HG02798 (cell line): ENCODE data around the gene PIPOX.

Experiments used
- ATAC-seq: cut with Tn5 transposase; IDR thresholded peaks from one replicate; pipeline ENCODE4 v1.9.1; 2021; ENCODE audit warnings: mild to moderate bottlenecking; ENCODE audit not compliant: unreplicated experiment, poor library complexity

PIPOX gene

DNA sequence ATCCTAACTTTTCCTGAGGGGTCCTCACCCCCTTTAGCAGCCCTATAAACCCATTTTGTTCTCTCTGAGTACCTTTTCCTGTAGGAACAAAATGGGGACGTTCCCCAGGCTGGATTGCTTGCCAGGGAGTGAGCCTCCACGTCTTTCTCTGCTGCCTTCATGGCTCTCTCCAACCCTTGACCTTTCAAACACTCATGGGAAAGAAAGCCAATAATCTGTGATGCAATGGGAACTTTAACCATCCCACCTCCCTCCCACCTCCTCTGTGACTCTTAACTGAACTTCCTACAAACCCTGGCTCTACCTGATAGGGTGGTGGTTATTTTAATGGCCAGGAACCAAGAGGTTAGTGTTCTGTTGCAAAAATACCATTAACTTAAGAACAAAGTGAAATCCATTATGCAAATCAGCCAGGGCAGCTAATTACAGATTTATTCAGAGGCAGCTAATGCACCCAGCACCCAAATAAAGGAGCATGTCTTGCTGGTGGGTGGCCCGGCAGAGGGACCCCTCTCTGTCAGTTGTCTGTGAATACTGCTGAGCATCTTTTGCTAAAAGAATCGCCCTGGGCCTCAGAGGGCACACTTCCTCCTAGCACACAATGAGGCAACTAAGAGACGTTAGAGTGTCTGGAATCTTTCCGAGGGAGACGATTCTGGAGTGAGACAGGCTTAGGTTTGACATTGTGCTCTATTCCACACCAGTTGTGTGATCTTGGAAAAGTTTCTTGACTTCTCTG is 3.0 kb downstream of the PIPOX start:
- no peak for ATAC-seq

DNA sequence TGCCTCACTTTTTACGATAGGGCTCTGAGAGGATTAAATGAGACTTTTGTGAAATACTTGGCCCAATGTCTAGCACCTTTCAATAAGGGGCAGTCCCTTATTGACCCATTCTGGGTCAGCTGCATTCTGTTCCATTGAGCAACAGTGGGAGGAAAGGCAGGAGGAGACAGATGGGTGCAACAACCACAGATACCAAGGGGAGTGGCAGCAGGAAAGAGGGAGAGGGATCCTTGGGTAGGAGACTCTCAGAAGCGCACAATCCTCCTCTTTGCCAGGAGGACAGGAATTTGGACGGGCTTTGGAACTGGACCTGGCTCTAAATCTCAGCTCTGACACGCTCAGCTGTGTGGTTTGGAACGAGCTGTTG is 3.5 kb downstream of the PIPOX start:
- ATAC-seq, result no peak

DNA sequence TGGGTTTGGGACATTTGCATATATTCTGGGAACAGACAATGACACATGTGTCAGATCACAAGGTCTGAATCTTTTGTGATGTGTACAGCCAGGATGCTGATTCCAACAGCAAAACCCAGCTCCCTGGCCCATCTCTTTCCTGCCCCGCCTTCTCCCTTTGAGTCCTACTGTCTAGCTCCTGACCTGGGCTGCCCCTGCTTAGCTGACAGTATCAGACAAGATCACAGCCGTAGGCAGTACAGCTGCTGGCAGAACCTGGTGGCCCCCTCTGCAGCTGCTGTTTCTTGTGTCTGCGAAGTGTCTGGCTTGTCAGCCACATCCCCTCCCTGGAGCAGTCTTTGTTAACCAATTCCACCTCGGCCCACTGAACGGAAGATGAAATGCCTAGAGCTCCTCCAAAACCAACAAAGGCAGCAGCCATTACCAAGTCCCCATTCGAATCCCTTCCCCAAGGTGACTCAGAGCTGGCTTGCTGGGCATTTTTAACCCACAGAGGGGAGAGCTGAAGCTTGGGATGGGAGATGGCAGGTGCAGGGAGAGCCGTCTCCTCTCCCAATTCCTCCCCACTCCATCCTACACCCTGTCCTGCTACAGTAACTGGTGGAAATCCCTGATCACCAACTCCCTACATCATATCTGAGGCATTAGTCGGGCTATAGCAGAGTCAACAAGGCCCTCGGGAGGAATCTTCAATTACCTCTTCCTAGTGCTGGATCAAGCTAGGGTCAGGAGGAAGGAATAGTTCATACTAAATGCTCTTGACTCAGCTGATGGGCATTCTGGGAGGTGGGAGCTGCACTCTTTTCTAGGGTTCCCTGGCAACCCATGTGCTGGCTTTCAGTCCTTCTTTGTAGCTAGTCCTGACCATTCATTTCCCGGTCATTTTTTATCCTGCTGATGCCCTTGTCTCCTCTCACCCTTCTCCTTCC is 5.8 kb downstream of the PIPOX start:
- no peak for ATAC-seq

DNA sequence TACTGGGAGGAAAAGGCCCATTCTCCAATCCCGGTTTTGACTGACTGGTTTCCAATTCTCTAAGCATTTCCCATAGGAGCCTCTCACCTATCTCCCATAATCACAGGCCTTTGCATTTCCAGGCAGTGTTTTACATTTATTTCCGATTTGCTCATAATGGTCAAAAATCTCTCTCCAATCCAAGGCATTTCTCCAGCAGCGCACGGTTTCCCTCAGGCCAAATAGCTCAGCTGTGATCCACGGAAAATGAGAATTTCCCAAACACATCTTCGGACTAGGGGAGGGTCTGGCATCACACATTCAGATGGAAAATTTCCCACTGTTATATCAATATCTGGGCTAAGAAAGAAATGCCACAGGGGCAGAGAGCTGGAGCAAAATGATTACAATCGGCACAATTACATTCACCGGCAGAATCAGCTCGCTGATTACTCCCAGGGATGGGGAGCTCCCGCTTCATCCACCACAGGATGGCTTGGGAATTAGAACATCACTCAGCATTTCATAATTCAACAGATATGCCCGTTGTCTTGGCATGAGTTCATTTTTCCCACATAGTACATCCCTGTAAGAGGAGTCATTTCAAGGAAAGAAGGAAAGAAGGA is 6.7 kb downstream of the PIPOX start:
- ATAC-seq, result no peak

DNA sequence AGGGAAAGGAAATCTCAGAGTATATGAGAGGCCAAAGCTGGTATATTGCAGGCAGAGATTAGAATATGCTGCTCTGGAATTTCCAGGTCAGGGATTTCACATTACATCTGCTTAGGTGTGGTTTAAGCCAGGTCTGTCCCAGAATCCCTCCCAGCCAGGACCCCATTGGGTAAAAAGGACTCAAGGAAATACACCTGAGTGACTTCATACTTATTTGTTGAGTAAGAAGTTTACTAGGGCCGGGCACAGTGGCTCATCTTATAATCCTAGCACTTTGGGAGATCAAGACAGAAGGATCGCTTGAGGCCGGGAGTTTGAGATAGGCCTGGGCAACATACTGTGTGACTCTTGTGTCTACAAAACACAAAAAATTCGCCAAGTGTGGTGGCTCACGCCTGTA is 7.2 kb downstream of the PIPOX start:
- ATAC-seq, result no peak

DNA sequence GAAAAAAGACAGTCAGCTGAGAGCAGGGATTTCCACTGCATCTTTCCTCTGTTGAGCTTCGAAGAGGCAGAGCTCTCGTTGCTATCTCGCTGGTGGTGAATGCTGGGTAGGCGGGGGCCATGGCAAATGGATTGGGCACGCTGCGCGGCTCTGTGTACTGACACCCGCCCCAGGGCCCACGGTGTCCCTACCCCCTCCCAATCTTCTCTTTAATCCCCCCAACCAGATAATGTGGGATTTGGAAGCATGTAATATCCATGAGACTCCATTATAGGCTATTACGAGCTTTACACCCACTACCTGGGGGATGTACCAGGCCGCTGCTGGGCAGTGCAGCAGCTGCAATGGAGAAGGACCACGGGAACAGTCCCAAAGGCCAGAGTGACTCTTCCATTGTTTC is 8.3 kb downstream of the PIPOX start:
- ATAC-seq, result no peak

DNA sequence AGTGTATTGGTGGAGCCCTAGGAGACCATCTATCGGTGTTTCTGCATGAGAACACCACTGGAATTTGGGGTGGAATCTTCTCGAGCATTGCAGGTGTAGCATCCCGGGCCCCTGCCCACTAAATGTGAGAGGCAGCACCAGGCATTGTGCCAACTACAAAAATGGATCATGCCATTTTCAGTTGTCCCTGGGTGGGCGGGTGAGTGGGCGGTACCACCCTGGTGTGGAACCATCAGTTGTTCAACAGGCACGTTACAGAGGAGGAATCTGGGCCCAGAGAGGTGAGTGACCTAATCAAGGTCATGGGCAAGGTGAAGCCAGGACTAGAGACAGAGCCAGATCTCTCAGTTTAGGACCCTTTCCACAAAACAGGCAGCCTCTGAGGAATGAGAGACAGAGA is 8.8 kb downstream of the PIPOX start:
- no peak for ATAC-seq

DNA sequence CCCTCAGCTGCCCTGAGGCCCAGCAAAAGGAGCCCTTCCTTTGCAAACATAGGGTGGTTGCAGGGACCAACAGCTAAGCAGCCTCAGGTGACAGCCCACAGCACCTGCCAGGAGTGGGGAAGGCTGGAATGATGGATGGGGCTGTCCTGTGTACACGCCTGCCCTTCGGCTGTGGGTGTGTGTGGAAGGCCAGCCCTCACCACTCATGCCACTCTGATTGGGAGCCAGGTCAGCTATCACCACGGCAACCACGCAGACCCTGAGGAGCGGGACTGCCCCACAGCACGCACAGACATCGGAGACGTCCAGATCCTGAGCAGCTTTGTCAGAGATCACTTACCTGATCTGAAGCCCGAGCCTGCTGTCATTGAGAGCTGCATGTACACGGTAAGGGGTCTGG is 11.9 kb downstream of the PIPOX start:
- no peak for ATAC-seq

DNA sequence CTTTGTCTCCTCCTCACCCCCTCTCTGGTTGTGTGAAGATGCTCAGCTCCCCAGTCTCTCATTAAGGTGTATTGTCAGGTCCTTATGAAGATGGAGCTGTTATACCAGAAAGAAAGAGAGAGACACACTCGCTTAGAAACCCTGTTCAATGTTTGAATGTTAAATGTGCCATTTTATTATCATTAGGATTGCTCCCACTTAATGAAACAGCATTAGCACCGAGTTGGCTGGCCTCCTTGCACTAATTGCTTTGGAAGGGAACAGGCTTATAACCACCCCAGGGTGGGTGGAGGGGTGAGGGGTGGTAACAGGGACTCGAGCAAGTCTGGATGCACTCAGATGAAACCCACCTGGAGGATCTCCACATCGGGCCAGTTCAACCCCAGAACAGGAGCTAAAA is 14.4 kb downstream of the PIPOX start:
- ATAC-seq, result no peak

DNA sequence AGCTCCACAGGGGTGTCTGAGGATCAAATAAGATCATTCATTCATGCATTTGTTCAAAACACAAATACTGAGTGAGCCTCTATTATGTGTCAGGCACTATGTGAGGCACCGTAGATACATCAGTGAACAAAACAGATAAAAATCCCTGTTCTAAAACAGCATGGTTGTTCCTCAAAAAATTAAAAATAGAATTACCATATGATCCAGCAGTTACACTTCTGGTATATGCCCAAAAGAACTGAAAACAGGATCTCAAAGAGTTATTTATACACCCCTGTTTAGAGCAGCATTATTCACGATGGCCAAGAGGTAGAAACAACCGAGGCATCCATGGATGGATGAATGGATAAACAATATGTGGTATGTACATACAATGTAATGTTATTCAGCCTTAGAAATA is 15.4 kb downstream of the PIPOX start:
- ATAC-seq, result no peak

DNA sequence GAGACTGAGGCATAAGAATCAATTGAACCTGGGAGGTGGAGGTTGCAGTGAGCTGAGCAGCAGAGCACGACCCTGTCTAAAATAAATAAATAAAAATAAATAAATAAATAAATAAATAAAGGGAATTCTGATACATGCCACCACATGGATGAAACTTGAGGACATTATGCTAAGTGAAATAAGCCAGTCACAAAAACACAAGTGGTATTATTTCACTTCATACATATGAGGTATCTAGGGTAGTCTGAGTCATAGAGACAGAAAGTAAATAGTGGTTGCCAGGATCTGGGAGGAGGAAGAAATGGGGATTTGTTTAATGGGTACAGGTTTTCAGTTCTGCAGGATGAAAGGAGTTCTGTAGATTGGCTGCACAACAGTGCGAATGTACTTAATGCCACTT is 16.3 kb downstream of the PIPOX start:
- ATAC-seq, result no peak

DNA sequence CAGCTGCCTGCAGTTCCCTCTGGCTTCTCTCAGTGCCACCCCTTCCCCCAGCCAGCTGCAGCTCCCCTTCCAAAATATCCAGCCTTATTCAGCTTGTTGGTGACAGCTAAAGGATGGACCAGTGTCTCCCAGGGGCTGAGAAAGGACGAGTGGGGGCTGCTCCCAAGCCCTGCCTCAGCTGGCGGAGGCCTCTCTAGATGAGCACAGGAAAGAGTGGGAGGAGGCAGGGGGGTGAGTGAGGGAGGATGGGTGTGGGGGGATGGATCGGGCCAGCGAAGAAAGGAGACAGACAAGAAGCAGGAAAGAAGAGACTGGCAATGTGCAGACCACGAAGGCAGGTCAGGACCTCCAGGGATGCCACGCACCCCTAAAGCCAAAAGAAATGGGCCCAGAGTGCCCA is 17.5 kb downstream of the PIPOX start:
- ATAC-seq, result no peak

DNA sequence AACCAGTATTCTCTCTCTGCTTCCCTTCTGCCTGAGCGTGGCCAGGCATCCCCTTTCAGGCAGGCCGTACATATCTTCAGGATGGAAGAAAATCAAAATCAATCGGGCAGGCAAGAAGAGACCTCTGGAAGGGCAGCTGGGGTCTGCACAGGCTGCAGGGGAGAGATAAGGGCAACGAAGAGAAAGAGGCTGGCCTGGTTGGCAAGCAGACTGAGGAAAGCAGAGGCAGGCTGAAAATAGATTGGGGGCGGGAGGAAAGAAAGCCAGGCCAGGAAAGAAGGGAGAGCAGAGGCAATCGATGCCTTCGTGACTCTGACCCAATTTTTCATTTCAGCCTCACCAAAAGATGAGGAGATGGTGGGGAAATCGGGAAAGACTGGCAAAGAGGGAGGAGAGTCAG is 18.1 kb downstream of the PIPOX start:
- ATAC-seq, result no peak

DNA sequence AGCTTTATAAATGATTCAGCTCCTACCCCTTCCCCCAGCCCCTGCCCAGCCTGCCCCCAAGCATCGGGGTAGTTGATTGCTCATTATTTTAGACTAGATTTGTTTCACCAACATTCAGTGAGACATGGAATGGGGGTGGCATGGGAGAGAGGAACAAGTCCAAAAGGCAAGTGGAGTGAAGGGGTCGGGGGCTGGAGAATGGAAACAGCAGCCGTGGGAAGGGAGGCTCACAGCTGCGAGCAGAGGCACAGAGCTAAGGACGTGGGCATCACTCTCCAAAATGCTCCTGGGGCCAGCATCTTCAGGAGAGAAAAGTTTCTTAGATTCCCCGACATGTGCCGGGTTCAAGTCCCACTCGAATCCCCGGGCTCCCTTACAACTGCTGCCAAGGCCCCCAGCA is 19.3 kb downstream of the PIPOX start:
- no peak for ATAC-seq

DNA sequence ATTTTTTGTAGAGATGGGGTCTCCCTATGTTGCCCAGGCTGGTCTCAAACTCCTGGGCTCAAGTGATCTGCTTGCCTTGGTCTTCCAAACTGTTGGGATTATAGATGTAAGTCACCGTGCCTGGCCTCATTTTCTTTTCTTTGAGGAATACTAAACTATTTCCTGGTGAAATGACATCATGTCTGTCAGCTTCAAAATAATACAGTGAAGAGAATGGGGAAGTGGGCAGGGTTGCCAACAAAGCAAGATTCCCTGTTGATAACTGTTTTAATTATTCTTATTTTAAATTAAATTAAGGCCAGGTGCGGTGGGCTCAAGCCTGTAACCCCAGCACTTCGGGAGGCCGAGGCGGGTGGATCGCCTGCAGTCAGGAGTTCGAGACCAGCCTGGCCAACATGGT is 21.1 kb downstream of the PIPOX start:
- ATAC-seq, result no peak

DNA sequence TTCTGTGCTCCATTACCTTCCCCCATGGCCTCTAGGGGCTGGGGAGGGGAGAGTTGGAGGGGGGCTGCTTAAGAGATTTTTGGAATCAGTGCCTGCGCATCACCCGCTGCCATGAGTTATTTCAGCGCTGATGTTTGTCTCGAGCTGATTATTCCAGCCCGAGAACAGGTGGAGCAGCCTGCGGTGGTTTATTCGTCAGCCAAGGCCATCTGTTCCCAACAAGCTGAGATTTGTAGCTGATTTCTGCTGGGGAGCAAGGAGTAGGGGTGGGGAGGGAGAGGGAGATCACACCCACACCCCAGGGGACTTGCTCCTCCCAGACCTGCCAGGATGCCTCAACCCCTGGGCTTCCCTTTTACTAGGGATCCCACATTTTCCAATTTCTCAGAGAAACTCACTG is 23.1 kb downstream of the PIPOX start:
- no peak for ATAC-seq

DNA sequence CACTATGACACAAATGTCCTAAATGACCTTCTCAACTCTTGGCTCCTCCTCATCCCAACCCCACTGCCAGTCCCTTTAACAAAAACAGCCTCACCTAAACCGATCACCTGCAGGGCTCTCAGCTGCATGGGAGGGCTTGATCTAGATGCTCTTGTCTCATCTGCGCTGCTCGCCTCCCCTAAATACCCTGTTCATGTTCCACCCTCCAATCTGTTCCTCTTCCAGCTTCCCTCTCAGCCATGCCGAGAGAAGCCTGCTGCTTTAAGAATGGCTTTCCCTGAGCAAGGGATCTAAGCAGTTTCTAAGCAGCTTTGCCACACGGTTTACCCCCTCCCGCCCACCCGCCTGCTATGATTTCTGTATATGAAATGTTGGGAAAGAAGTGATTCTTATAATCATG is 23.7 kb downstream of the PIPOX start:
- no peak for ATAC-seq

DNA sequence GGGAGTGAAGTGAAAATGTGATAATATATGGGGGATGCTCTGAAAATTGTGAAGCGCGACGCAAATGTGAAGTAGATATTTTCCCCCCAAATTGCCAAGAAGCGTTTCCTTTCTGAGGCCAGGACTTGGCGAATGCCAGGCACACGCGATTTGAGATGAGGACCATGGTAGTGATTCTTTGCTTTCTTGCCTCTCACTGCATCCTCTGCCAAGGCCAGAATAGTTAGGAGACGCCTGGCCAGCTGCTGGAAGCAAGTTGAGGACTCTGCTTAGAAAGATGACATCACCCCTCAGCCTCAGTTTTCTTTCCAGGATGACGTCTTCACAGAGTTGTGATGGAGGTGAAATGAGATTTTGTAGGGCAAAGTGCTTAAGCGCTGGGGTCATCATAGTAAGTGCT is 25.9 kb downstream of the PIPOX start:
- no peak for ATAC-seq

DNA sequence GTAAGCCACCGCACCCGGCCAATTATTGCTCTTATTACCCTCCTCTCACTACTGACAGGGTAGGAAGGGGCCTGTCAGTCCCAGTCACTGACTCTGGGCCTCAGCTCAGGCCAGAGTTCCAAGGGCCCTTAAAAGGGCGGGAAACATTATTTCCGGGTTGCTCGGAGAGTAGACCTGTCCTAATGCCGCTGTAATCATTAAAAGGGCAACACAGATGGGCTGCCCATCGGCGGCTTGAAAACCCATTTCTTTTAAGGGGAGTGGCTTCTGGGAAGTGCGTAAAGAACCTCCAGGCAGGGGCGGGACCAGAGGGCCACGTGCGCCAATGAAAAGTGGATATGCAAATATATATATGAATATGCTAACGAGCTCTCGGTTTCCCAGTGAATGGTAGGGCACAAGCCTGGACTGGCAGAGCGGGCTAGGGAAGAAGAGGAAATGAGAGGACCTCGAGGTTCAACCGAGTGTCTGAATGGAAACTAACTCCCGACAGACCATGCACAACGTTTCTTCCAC is 26.6 kb downstream of the PIPOX start:
- no peak for ATAC-seq

DNA sequence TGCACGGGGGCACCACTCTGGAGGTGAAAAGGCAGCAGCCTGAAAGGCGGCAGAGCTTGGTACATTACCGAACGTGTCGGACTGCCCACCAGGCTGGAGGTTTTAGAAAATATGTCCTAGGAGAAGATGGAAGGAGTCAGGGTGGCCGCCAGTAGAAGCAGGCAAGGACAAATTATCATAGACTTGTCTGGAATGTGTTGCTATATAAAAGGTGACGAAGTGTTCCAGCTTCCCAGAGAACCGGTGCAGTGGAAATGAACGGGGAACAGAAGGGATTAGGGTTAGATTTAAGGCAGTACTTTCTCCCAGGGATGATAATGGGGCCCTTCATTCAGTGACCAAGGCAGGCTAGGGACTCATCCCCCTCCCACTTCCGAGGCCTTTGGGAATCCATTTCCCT is 27.4 kb downstream of the PIPOX start:
- ATAC-seq, result no peak

DNA sequence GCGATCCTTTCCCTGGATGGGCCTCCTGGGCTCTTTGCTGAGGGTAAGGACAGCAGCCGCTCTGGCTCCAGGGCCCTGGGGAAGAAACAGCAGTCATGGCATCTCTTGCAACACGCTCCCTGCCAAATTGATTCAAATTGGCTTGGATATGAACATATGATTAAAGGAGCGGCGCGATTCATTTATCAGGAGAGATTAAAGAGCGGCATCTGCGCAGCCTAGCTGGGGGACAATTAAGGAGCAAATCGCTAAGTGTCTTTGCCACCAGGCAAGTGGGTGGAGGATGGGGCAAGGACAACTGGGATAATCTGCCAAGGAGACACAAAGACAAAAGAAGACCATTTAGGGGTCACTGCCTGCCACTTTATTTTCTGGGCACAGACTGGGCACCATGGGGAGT is 27.8 kb downstream of the PIPOX start:
- ATAC-seq, result no peak
